Adipose tissue (tissue), 3 donors: ENCODE measurements around the gene RAD17. TPM values are rescaled to one million over a fixed set of nuclear protein-coding genes. Genes with fewer than 3 reads are reported as not detected.
"Not testable (repeated sequence)": the region's sequence is repeated elsewhere in the genome, so short reads cannot be mapped to it uniquely, and the experiment has no call there.

Experiments used
- H3K27ac ChIP-seq: one replicate; pipeline ENCODE4 v1.5.1; 2013; ENCODE audit warnings: low read depth, low read length
- WGBS, 3 donors: extraction: QIAGEN DNeasy Blood & Tissue Kit; methylation state at CpG; one replicate each; pipeline ENCODE4 v1.1.7; 2013; 5-methylcytosine and 5-hydroxymethylcytosine counted together
- polyA plus RNA-seq, 3 donors: library from polyadenylated mRNA; stranded (reverse); fragments of 200-250 nt; gene quantifications; one replicate each; pipeline ENCODE4 v1.2.3, GENCODE V29; 2013
- donor health status: healthy with polysubstance abuse.
- donor health status: Bipolar disorder and iron deficiency.
- donor health status: healthy.

Gene RAD17
- polyA plus RNA-seq, 3 donors = 8.4 to 17.8 (median 9.5) TPM

DNA sequence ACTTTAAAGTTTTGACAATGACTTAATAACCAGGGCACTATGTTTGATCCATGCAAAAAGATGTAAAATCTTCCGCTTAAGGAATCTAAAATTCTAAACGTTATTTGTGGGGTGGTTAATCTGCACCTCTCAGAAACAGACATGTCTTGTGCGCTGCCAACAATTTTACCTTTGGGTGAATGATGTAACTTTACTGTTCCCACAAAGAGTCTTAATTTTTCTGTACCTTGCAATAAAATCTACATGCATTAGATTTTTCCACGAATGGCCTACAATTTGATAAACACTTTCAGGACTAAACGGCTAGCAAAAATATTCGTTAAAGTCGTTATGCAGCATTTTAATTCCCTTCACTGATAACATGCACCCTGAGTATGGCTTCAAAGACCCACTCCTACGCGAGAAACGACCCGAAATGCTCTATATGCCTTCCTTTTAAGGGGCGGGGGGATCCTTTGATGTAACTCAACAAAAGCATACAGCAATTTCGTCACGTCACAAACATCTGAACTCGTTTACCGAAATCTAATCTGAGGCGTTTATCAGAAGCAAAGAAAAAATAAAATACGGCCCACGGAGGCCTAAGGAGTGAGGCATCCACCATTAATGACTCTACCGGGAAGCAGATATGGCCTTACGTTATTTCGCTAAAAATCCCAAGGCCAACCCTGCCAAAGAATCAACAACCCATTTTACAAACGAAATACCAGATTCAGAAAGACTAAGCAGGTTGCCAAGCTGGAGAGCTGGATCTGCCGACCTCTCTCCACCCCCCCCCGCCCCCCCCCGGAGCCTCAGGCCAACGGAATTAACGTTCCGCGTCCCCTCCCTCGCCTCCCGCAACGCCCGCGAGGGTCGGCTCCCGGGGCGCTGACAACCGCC is 919 bp upstream of the RAD17 start:
- 1 to 2% (median 2%) methylated on average over 36 to 39 of the region's 39 CpGs for WGBS, 3 donors
- peak overlapping the region; percentile 89 for H3K27ac ChIP-seq

DNA sequence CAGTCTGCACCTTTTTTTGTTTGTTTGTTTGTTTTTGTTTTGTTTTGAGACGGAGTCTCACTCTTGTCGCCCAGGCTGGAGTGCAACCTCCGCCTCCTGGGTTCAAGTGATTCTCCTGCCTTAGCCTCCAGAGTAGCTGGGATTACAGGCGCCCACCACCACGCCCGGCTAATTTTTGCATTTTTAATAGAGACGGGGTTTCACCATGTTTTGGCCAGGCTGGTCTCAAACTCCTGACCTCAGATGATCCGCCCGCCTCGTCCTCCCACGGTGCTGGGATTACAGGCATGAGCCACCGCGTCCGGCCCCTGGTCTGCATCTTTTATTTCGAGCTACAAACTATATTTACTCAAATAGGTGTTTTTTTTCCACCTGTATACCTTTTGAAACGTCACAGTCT is 717 bp downstream of the RAD17 start:
- not testable (repeated sequence) for H3K27ac ChIP-seq
- WGBS, 3 donors = 1 to 2% (median 2%) methylated on average over 16 of the region's 16 CpGs

DNA sequence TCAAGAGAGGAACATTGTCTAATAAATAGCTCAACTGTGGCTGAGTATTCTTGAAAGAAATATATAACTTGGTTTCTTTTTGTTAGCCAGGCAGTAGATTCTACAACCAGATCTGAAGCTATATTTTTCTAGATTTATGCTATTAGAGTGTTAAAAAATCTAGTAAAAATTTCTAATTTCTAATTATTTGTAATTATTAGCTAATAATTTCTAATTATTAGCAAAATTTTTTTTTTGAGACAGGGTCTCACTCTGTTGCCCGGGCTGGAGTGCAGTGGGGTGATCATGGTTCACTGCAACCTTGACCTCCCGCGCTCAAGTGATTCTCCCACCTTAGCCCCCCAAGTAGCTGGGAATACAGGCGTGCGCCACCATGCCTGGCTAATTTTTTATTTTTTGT is 2.8 kb downstream of the RAD17 start:
- no peak overlapping the region for H3K27ac ChIP-seq
- 97 to 98% (median 97%) methylated on average over 5 of the region's 5 CpGs for WGBS, 3 donors

DNA sequence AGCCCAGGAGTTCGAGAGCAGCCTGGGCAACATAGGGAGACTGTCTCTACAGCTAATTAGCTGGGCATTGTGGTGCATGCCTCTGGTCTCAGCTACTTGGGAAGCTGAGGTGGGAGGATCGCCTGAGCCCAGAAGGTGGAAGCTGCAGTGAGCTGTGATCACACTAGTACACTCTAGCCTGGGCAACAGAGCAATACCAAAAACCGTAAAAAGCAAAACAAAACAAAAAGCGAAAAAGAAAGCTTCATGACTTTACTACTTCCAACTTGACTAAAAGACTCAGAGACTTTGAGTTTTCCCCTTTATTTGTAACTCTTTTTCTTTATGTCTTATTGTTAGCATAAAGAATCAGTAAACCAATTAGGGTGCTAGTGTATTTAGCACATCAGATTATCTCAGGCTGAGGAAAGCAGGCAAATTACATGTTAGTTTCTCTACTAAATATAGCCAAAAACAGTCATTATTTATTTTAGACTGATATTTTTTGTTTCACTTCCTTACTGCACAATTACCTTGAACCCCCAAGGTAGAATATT is 5.4 kb downstream of the RAD17 start:
- H3K27ac ChIP-seq = no peak overlapping the region
- 92 to 97% (median 93%) methylated on average over 4 of the region's 4 CpGs for WGBS, 3 donors

DNA sequence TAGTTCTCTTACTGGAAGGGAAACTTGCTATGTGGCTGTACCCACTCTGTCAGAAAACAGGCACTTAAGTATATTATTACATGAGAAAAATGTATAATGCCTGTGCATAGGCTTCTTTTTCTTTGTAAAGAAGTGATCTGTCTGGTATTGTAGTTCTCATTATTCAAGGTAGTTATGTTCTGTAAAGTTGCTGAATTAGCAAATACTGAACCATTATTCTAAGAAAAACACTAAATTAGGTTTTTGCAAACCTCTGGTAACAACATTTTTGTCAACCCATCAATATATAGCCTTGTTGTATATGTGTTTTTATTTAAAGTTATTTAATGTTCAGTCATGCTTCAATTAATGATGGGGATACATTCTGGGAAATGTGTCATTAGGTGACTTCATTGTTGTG is 8.8 kb downstream of the RAD17 start:
- H3K27ac ChIP-seq = no peak overlapping the region

DNA sequence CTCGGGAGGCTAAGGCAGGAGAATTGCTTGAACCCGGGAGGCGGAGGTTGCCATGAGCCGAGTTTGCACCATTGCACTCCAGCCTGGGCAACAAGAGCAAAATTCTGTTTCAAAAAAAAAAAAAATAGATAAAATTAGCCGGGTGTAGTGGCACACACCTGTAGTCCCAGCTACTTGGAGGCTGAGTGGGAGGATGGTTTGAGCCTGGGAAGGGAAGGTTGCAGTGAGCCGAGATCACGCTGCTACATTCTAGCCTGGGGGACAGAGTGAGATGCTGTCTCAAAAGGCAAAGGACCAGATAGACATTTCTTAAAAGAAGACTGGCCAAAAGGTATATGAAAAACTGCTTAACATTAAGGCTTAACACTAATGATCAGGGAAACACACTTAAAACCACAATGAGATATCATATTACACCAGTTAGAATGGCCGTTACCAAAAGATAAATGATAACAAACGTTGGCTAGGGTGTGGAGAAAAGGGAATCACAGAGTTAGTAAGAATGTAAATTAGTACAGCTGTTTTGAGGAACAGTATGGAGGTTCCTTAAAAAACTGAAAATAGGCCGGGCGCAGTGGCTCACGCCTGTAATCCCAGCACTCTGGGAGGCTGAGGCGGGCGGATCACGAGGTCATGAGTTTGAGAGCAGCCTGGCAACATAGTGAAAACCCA is 35.2 kb downstream of the RAD17 start:
- no peak overlapping the region for H3K27ac ChIP-seq
- WGBS, 3 donors = 88 to 90% (median 89%) methylated on average over 15 of the region's 15 CpGs

DNA sequence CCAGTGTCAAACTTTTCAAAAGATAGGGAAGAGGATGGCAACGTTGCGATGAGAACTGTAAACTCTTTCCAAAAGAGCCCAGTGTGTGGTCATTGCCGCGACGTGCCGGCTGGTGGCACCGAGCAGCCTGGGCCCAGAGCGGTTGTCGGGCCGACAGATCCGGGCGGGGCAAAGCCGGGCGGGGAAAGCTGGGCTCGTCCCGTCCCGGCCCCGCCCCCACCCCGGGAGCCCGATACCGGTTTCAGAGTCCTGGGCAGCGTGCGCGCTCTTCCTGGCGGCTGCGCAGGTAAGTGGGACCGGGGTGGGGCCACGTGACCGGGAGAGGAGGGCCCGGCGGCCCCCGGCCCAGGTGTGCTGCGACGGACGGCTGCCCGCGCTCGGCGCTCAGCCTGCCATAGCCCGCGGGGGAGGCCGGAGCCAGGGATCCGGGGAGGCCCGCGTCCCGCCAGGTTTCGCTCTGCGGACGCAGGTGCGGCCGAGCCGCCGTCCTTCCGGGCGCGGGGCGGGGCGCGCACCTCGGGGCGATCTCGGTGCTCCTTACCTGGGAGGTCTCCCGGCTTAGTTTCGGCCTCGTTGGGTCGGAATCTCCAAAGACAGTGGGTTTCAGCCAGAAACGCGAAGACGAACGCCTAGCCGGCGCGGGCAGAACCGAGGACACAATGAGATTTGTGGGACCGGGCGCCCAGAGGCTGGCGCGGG is 45.4 kb downstream of the RAD17 start, which contains the start of gene MARVELD2:
MARVELD2 (plus strand) TSS at position 232 of the 699 bp plus-strand sequence. CDS start 4,270 bp downstream, outside the sequence.
- H3K27ac ChIP-seq = no peak within 1 kb of the TSS
- 7 to 37% (median 19%) methylated on average over 60 to 78 of the region's 78 CpGs for WGBS, 3 donors

DNA sequence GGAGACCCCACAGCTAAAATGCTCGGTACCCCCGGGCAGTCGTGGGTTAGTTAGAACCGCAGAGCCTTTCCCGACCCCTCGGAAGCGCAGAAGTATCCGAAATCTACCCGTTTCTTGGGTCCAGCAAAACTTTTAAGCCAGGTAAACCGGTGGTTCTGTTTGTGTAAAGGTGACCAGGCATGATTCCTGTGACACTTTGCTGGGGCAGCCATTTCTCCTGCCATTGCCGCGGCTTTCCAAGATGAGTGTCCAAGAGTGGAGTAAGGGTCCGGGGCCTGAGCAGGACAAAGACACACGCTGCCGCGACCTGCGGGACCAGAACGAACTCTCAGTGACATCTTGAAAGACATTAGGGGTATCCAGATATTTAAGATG is 46.0 kb downstream of the RAD17 start:
- no peak overlapping the region for H3K27ac ChIP-seq
- 11 to 64% (median 57%) methylated on average over 18 of the region's 18 CpGs for WGBS, 3 donors

DNA sequence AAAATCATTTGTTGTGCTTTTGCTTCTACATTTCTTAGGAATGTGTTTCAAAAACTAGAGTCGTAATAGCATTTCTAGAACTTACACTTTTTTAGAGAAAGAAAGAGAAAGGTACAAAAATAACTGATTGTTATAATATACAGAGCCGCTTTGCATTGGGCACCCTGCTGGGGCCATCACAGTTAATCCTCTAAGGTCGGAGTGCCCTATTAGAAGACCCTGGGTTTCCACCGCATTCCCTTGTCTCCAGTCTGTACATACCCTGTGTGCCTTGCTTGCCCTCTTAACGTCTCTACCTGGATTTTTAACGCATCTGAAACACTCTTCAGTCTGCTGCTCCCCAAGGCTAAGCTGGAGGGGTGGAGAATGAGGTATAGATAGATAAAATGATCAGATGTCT is 46.6 kb downstream of the RAD17 start:
- no peak overlapping the region for H3K27ac ChIP-seq
- 24 to 95% (median 91%) methylated on average over 6 of the region's 6 CpGs for WGBS, 3 donors

DNA sequence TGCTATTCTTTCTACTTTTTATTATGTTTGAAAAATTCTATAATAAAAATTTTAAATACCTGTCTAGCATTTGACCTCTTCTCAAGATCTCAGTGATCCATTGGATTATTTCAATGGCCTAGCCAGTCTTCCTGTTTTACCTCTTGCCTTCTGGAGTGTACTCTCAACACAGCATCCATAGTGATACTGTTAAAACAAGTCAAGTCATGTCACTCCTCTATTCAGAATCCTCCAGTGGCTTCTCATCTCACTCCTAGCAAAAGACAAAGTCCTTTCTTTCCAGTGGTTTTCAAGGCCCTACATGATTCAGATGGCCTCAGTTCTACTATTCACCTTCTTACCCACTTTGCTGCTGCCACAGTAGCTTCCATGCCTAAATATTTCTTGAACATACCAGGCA is 47.1 kb downstream of the RAD17 start:
- H3K27ac ChIP-seq = no peak overlapping the region

DNA sequence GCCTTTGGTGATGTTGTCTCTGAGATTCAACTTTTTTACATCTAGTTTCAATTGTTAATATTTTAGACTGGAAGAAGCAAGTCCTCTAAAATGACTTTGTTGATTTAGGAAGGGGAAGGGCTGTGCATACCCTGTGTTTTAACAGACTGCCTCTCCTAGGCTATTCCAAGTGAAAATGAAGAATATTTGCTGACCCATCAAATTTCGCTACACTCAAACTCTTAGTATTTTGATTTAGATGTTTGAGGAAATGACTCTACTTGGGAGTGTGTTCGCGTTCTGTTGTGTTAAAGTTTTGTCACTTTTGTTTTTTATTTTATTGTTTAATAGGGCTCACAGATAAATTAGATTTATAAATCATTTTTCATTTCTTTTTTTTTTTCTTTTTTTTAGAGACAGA is 48.9 kb downstream of the RAD17 start:
- 90 to 96% (median 92%) methylated on average over 3 of the region's 3 CpGs for WGBS, 3 donors
- no peak overlapping the region for H3K27ac ChIP-seq

DNA sequence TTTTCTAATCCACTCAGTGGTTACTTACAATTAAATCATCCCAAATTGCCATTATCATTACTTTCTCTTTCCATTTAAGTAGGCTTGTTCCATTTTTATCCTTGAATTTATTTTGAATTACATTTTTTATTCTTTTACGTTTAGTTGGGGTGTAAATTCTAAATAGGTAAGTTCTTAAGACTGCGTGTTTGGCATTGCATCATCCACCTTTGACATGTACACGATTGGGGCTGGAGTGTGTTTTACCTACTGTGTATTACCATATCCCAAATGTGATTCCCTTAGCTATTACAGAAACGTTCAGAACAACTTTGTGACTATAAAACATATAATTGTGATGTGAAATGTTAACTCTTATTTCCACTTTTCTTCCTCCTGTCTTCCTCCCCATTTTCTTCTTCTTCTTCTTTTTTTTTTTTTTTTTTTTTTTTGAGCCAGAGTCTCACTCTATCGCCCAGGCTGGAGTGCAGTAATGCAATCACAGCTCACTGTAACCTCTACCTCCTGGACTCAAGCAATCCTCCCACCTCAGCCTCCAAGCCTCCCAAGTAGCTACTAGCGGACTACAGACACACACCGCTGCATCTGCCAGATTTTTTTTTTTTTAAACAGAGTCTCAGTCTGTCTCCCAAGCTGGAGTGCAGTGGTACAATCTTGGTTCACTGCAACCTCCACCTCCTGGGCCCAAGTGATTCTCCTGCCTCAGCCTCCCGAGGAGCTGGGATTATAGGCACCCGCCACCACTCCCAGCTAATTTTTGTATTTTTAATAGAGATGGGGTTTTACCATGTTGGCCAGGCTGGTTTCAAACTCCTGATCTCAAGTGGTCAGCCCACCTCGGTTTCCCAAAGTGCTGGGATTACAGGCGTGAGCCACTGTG is 62.0 kb downstream of the RAD17 start:
- H3K27ac ChIP-seq = no peak overlapping the region
- 84 to 89% (median 87%) methylated on average over 11 of the region's 11 CpGs for WGBS, 3 donors

DNA sequence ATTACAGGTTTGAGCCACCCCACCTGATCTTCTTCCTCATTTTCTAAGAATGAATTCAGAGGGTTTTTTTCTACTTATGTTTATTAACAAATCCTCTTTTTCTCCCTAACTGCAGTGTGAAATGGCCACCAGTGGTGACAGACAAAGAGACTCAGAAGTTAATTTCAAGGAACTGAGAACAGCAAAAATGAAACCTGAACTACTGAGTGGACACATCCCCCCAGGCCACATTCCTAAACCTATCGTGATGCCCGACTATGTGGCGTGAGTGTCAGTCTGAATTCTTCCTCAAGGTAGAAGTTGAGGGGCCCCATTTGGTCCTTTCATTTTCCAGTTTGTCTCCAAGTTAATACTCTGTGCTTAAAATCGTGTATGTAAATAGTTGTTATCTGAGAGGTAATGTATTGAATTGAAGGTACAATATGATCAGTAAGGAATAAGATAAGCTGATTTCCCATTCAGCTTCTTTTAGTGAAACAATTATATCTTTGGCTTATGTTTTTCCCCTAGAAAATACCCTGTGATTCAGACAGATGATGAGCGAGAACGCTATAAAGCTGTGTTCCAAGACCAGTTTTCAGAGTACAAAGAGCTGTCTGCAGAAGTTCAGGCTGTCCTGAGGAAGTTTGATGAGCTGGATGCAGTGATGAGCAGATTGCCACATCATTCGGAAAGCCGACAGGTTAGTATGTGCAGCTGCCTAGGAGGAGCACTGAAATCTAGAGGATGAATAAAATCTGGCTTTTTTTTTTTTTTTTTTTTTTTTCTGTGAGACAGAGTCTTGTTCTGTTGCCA is 63.0 kb downstream of the RAD17 start:
- WGBS, 3 donors = 83 to 90% (median 86%) methylated on average over 8 of the region's 8 CpGs

DNA sequence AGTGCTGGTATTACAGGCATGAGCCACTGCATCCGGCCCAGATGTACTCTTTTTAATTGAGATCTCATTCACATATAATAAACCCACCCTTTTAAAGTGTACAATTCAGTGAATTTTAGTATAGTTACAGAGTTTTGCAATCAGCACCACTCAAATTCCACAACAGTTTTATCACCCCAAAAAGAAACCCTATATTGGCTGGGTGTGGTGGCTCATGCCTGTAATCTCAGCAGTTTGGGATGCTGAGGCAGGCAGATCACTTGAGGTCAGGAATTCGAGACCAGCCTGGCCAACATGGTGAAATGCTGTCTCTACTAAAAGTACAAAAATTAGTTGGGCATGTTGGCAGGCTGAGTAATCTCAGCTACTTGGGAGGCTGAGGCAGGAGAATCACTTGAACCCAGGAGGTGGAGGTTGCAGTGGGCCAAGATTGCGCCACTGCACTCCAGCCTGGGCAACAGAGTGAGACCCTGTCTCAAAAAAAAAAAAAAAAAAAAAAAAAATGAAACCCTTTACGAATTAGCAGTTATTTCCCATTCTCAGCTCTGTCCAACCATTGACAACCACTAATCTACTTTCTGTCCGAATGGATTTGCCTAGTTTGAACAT is 65.8 kb downstream of the RAD17 start:
- not testable (repeated sequence) for H3K27ac ChIP-seq
- 87 to 94% (median 92%) methylated on average over 5 of the region's 5 CpGs for WGBS, 3 donors

More for the DNA sequence above, 63.0 kb downstream of the RAD17 start:
- no peak overlapping the region for H3K27ac ChIP-seq

DNA sequence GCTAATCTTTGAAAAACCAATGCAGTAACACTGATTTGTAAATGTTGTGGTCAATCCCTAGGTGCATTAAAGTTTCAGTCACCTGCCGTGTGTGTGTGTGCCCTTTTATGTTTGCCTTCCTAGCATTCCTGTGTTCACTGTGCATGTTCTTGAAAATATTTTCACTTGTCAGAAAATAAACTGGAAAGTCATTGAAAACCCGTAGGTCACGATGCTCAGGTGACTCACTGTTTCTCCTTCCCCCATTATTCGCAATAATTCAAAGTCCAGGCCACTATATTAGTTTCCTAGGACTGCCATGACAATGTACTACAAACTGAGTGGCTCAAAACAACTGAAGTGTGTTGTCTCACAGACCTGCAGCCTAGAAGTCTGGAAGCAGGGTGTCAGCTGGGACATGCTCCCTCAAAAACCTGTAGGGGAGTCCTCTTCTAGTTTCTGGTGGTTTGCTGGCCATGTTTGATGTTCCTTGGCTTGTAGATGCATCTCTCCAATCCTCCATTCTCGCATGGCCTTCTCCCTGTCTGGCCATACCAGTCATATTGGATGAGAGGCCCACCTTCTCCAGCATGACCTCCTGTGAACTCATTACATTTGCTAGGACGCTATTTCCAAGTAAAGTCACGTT is 74.6 kb downstream of the RAD17 start:
- H3K27ac ChIP-seq = no peak overlapping the region
- WGBS, 3 donors = 82 to 92% (median 88%) methylated on average over 7 of the region's 7 CpGs

DNA sequence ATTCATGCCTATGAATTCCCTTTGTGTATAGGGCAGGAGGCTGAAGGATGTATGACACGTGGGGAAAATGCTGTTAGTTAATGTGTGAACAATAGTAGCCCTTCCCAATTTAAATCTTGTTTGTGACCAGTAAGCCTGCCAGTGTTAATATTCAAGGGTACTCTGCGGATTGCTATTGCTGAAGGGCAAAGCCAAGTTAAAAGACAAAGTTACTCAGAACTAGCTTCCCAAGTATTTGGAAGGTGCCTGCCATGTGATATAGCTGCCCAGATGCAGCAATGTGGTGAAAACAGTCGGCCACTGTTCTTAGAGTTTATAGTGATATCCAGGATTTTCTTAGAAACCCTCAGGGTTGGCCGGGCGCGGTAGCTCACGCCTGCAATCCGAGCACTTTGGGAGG is 79.9 kb downstream of the RAD17 start:
- H3K27ac ChIP-seq = no peak overlapping the region
- WGBS, 3 donors = 78 to 94% (median 91%) methylated on average over 8 of the region's 8 CpGs

DNA sequence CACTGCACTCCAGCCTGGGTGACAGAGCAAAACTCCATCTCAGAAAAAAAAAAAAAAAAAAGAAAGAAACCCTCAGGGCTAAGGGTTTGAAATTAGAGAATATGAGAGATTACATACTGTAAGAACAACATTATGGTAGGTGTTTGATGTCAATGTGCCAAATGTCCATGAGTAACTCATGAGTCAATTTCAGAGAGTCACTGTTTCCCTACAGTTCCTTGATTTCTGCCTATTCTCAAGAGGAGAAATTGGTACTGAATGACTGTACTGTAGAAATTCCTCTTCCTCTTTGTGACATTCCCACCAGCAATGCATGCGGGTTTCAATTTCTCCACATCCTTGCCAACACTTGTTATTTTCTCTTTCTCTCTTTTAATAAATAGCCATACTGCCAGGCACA is 80.5 kb downstream of the RAD17 start:
- 60 to 95% (median 80%) methylated on average over 1 of the region's 1 CpG for WGBS, 3 donors
- no peak overlapping the region for H3K27ac ChIP-seq
